Skeletal muscle tissue (tissue), 4 donors: ENCODE results near the gene RELB. TPM values are rescaled to one million over a fixed set of nuclear protein-coding genes. Genes with fewer than 3 reads are reported as not detected.

Source experiments
- H3K27ac ChIP-seq: one replicate; pipeline ENCODE4 v1.7.0; 2013; ENCODE audit warnings: mild to moderate bottlenecking, low read depth, low read length, inconsistent platforms
- H3K27me3 ChIP-seq, 3 donors: one replicate each; pipeline ENCODE4 v1.7.0; 2013; ENCODE audit warnings: low read length in 3 of 3; ENCODE audit not compliant: control insufficient read depth in 3 of 3, insufficient read depth in 3 of 3
- H3K36me3 ChIP-seq, 3 donors: one replicate each; pipeline ENCODE4 v1.7.0; 2013; ENCODE audit warnings: low read length in 3 of 3; ENCODE audit not compliant: control insufficient read depth in 3 of 3, insufficient read depth in 3 of 3
- H3K4me1 ChIP-seq, 3 donors: one replicate each; pipeline ENCODE4 v1.7.0; 2013; ENCODE audit warnings: low read length in 3 of 3, mild to moderate bottlenecking in 3 of 3; ENCODE audit not compliant: control insufficient read depth in 3 of 3, insufficient read depth in 3 of 3
- H3K4me3 ChIP-seq, 3 donors: one replicate each; pipeline ENCODE4 v1.7.0; 2013; ENCODE audit warnings: low read length in 3 of 3
- H3K9ac ChIP-seq, 3 donors: one replicate each; pipeline ENCODE4 v1.7.0; 2013; ENCODE audit warnings: low read length in 3 of 3, mild to moderate bottlenecking in 3 of 3, moderate library complexity in 2 of 3, low read depth in 1 of 3
- H3K9me3 ChIP-seq, 3 donors: one replicate each; pipeline ENCODE4 v1.7.0; 2013; ENCODE audit warnings: low read length in 3 of 3; ENCODE audit not compliant: control insufficient read depth in 3 of 3
- total RNA-seq: library from RNA; depleted of rRNA; stranded (reverse); fragments of >200 nt; gene quantifications from one replicate; pipeline ENCODE4 v1.2.3, GENCODE V29; 2014
- donor health status: Osteomylitis.

RELB gene
- total RNA-seq, 1 donor from 2014 or later, result 7.8 TPM

- H3K4me1 ChIP-seq, result peaks cover 22 to 39% (median 23%) of the 10 kb centered on the region in 3 donors
- H3K36me3 ChIP-seq, result peaks cover 4 to 9% (median 5%) of the 10 kb centered on the region in 3 donors
- H3K9me3 ChIP-seq, result no peaks in the 10 kb centered on the region
- peak overlapping the region in 2 of 3 donors; percentile 42 to 72 for H3K9ac ChIP-seq
- H3K27me3 ChIP-seq, result no peaks in the 10 kb centered on the region
- H3K27ac ChIP-seq, result peak overlapping the region; percentile 22
- H3K4me3 ChIP-seq, result peak overlapping the region; percentile 38 to 66 (median 65)
Measured at GRCh38 chr19:45076851-45077730, 75.8 kb downstream of the RELB start.

- H3K9me3 ChIP-seq, result no peaks in the 10 kb centered on the region
- peak overlapping the region; percentile 98 to 99 (median 99) for H3K9ac ChIP-seq
- H3K4me1 ChIP-seq, result peaks cover 22 to 39% (median 23%) of the 10 kb centered on the region in 3 donors
- H3K36me3 ChIP-seq, result peaks cover 11 to 13% (median 11%) of the 10 kb centered on the region in 3 donors
- H3K4me3 ChIP-seq, result peak overlapping the region; percentile 79 to 99 (median 93)
- H3K27me3 ChIP-seq, result no peaks in the 10 kb centered on the region
- H3K27ac ChIP-seq, result no peak overlapping the region
Measured at GRCh38 chr19:45078390-45079062, 77.3 kb downstream of the RELB start.

- H3K4me1 ChIP-seq, result peaks cover 22 to 39% (median 23%) of the 10 kb centered on the region in 3 donors
Measured at GRCh38 chr19:45079063-45079910, 78.0 kb downstream of the RELB start, which contains the start of gene GEMIN7. TSS of gene GEMIN7 (plus strand) at chr19:45079260. CDS start at chr19:45090115, 10,855 bp downstream.

GRCh38 chr19:45079911-45080370 lies 78.7 kb downstream of the RELB start:
- H3K9me3 ChIP-seq, result no peaks in the 10 kb centered on the region
- peak overlapping the region; percentile 98 to 99 (median 99) for H3K9ac ChIP-seq
- H3K27ac ChIP-seq, result peak overlapping the region; percentile 84
- peaks cover 11 to 13% (median 11%) of the 10 kb centered on the region in 3 donors for H3K36me3 ChIP-seq
- H3K27me3 ChIP-seq, result no peaks in the 10 kb centered on the region
- peaks cover 22 to 39% (median 23%) of the 10 kb centered on the region in 3 donors for H3K4me1 ChIP-seq
- peak overlapping the region; percentile 93 to 99 (median 96) for H3K4me3 ChIP-seq

More at GRCh38 chr19:45079063-45079910, 78.0 kb downstream of the RELB start, which contains the start of gene GEMIN7:
- no peaks in the 10 kb centered on the region for H3K9me3 ChIP-seq
- no peaks in the 10 kb centered on the region for H3K27me3 ChIP-seq
- H3K4me3 ChIP-seq, result peak within 1 kb of the TSS; percentile 93 to 99 (median 96)
- H3K9ac ChIP-seq, result peak within 1 kb of the TSS; percentile 98 to 99 (median 99)
- peaks cover 11 to 13% (median 11%) of the 10 kb centered on the region in 3 donors for H3K36me3 ChIP-seq
- H3K27ac ChIP-seq, result peak within 1 kb of the TSS; percentile 84

- Histone ChIP-seq H3K4me3 (no peak overlapping the region), H3K36me3 (peaks cover 14 to 23% (median 17%) of the 10 kb centered on the region in 3 donors), H3K9ac (no peak overlapping the region), H3K9me3 (no peaks in the 10 kb centered on the region), H3K27ac (no peak overlapping the region), H3K27me3 (no peaks in the 10 kb centered on the region), H3K4me1 (peaks cover 12 to 26% (median 16%) of the 10 kb centered on the region in 3 donors)
Measured at GRCh38 chr19:45082170-45082569, 80.9 kb downstream of the RELB start.

GRCh38 chr19:45086480-45086879 lies 85.2 kb downstream of the RELB start:
- peaks cover 20 to 32% (median 22%) of the 10 kb centered on the region in 3 donors for H3K36me3 ChIP-seq
- H3K9me3 ChIP-seq, result no peaks in the 10 kb centered on the region
- H3K9ac ChIP-seq, result no peak overlapping the region
- H3K27ac ChIP-seq, result no peak overlapping the region
- H3K4me1 ChIP-seq, result peaks cover 8 to 16% (median 8%) of the 10 kb centered on the region in 3 donors
- no peak overlapping the region for H3K4me3 ChIP-seq
- H3K27me3 ChIP-seq, result no peaks in the 10 kb centered on the region

GRCh38 chr19:45087531-45087930 lies 86.3 kb downstream of the RELB start:
- Histone ChIP-seq H3K27me3 (no peaks in the 10 kb centered on the region), H3K36me3 (peaks cover 12 to 21% (median 14%) of the 10 kb centered on the region in 3 donors), H3K4me1 (peaks cover 10 to 17% (median 11%) of the 10 kb centered on the region in 3 donors), H3K9me3 (no peaks in the 10 kb centered on the region), H3K27ac (no peak overlapping the region), H3K9ac (no peak overlapping the region), H3K4me3 (no peak overlapping the region)
